CD4-positive, alpha-beta memory T cell (primary cell): ENCODE results near the gene FBXL16. TPM values are rescaled to one million over a fixed set of nuclear protein-coding genes. Genes with fewer than 3 reads are reported as not detected.

Source experiments
- CTCF ChIA-PET: fragments of 350-600 bp; sonication (Branson Sonifier 250); formaldehyde crosslinking; loops from one replicate; lab custom pipeline; 2021; ENCODE audit warnings: inconsistent platforms; ENCODE audit not compliant: partially characterized antibody; lab: Charles Lee
- POLR2A ChIA-PET: fragments of 350-600 bp; sonication (Branson Sonifier 250); formaldehyde crosslinking; loops from one replicate; lab custom pipeline; 2021; ENCODE audit not compliant: partially characterized antibody; lab: Charles Lee
- DNase-seq, 5 donors: peaks; one replicate each; pipeline versions ENCODE4 v3.0.0 to v3.0.0-alpha.2; 2020 to 2022; ENCODE audit warnings: mixed read lengths in 1 of 5
- H3K27ac ChIP-seq: one replicate; pipeline ENCODE4 v1.7.0; 2013; ENCODE audit warnings: low read depth, low read length
- H3K27me3 ChIP-seq: 2 replicates; pipeline ENCODE4 v1.7.0; 2013; ENCODE audit warnings: mild to moderate bottlenecking, low read length, moderate library complexity; ENCODE audit not compliant: insufficient read depth
- H3K36me3 ChIP-seq: 2 replicates; pipeline ENCODE4 v1.7.0; 2013; ENCODE audit warnings: mild to moderate bottlenecking, low read length, moderate library complexity; ENCODE audit not compliant: insufficient read depth
- H3K4me1 ChIP-seq: 2 replicates; pipeline ENCODE4 v1.7.0; 2013; ENCODE audit warnings: mild to moderate bottlenecking, low read length, moderate library complexity; ENCODE audit not compliant: insufficient read depth
- H3K4me3 ChIP-seq, 2 donors: one replicate each; pipeline ENCODE4 v1.7.0; 2013; ENCODE audit warnings: low read length in 2 of 2, mild to moderate bottlenecking in 1 of 2
- H3K9me3 ChIP-seq, 2 donors: one replicate each; pipeline ENCODE4 v1.7.0; 2013; ENCODE audit warnings: low read length in 2 of 2, control low read depth in 1 of 2; ENCODE audit not compliant: control insufficient read depth in 1 of 2
- H3K27ac Mint-ChIP-seq, 7 donors: one replicate each; pipeline ENCODE4 v1.8.0; 2020 to 2021; ENCODE audit warnings: mixed read lengths in 7 of 7, mild to moderate bottlenecking in 6 of 7, inconsistent platforms in 3 of 7, moderate library complexity in 3 of 7
- H3K27me3 Mint-ChIP-seq, 2 donors: one replicate each; pipeline ENCODE4 v1.8.0; 2020 to 2021; ENCODE audit warnings: mixed read lengths in 2 of 2
- H3K36me3 Mint-ChIP-seq, 2 donors: one replicate each; pipeline ENCODE4 v1.8.0; 2020 to 2021; ENCODE audit warnings: mixed read lengths in 2 of 2, inconsistent platforms in 1 of 2, mild to moderate bottlenecking in 1 of 2
- H3K4me1 Mint-ChIP-seq, 4 donors: one replicate each; pipeline ENCODE4 v1.8.0; 2020 to 2021; ENCODE audit warnings: mixed read lengths in 4 of 4, mild to moderate bottlenecking in 1 of 4
- H3K4me3 Mint-ChIP-seq, 8 donors: one replicate each; pipeline ENCODE4 v1.8.0; 2020 to 2021; ENCODE audit warnings: mixed read lengths in 8 of 8, mild to moderate bottlenecking in 7 of 8, moderate library complexity in 6 of 8, inconsistent platforms in 3 of 8
- H3K9me3 Mint-ChIP-seq, 8 donors: one replicate each; pipeline ENCODE4 v1.8.0; 2020 to 2021; ENCODE audit warnings: mixed read lengths in 8 of 8, mild to moderate bottlenecking in 5 of 8, inconsistent platforms in 3 of 8, moderate library complexity in 1 of 8
- intact Hi-C: fragments of 100-400 bp; cut with micrococcal nuclease; formaldehyde crosslinking; loops from one replicate; pipeline ENCODE4 v1.15.1; 2023
- polyA plus RNA-seq, 2 donors: library from polyadenylated mRNA; unstranded; fragments of 300-500 nt; fragmentation: Illumina TruSeq; gene quantifications; one replicate each; pipeline ENCODE4 v1.2.3, GENCODE V29; 2021
- total RNA-seq, 2 experiments: library from RNA; stranded (reverse); gene quantifications; one replicate each; pipeline ENCODE4 v1.2.3, GENCODE V29; 2021

Gene FBXL16
- total and polyA plus RNA-seq, 4 experiments from 2014 or later, result 9.3 to 59.5 (median 48.5) TPM

GRCh38 chr16:652454-653305 lies 52.9 kb downstream of the FBXL16 start:
- no peak overlapping the region for H3K4me3 ChIP-seq
- H3K4me1 ChIP-seq, result peaks cover 11% of the 10 kb centered on the region
- H3K27ac ChIP-seq, result no peak overlapping the region
- no peak for DNase-seq
- CTCF ChIA-PET, result interaction anchor here (2.2 kb wide), 1 partner anchor 15 kb away, joined by 6 read pairs; the partner anchor contains the start of gene RHOT2
- H3K36me3 Mint-ChIP-seq, result no peaks in the 10 kb centered on the region
- H3K9me3 Mint-ChIP-seq, result no peaks in the 10 kb centered on the region
- no peak overlapping the region for H3K4me3 Mint-ChIP-seq
- H3K27me3 Mint-ChIP-seq, result no peaks in the 10 kb centered on the region
- intact Hi-C loops, result no loop called here
- H3K27ac Mint-ChIP-seq, result peak overlapping the region in 1 of 7 donors; percentile 30
- H3K9me3 ChIP-seq, result no peaks in the 10 kb centered on the region
- POLR2A ChIA-PET, result interaction anchor here (1.5 kb wide), 1 partner anchor 28 kb away, joined by 5 read pairs; the partner anchor contains the start of gene STUB1
- H3K36me3 ChIP-seq, result no peaks in the 10 kb centered on the region
- peaks cover 0 to 15% (median 7%) of the 10 kb centered on the region in 4 donors for H3K4me1 Mint-ChIP-seq
- H3K27me3 ChIP-seq, result no peaks in the 10 kb centered on the region

GRCh38 chr16:651844-652243 lies 53.8 kb downstream of the FBXL16 start:
- Mint-ChIP-seq H3K36me3 (no peaks in the 10 kb centered on the region), H3K4me1 (peaks cover 0 to 20% (median 7%) of the 10 kb centered on the region in 4 donors), H3K9me3 (no peaks in the 10 kb centered on the region), H3K27ac (no peak overlapping the region), H3K27me3 (no peaks in the 10 kb centered on the region), H3K4me3 (peak overlapping the region in 1 of 8 donors; percentile 43)
- H3K9me3 ChIP-seq, result no peaks in the 10 kb centered on the region
- H3K36me3 ChIP-seq, result no peaks in the 10 kb centered on the region
- peaks cover 14% of the 10 kb centered on the region for H3K4me1 ChIP-seq
- DNase-seq, result no peak
- ChIA-PET CTCF (no interaction called here), POLR2A (interaction anchor here (1.0 to 1.5 kb wide), 2 partner anchors 29 to 32 kb away, joined by 3 to 5 read pairs; partner anchors contain the start of genes JMJD8 and STUB1)
- no peak overlapping the region for H3K27ac ChIP-seq
- H3K27me3 ChIP-seq, result no peaks in the 10 kb centered on the region
- intact Hi-C loops, result no loop called here
- H3K4me3 ChIP-seq, result no peak overlapping the region

- intact Hi-C loops, result loop anchor here (1.0 to 5.0 kb wide), 4 partner anchors 13 to 138 kb away; partner anchors contain the start of genes CHTF18, JMJD8, METTL26 and RHOT2
- Mint-ChIP-seq H3K27ac (peak overlapping the region in 4 of 7 donors; percentile 36 to 70 (median 40)), H3K4me1 (peaks cover 0 to 24% (median 8%) of the 10 kb centered on the region in 4 donors), H3K36me3 (no peaks in the 10 kb centered on the region), H3K27me3 (no peaks in the 10 kb centered on the region), H3K9me3 (no peaks in the 10 kb centered on the region), H3K4me3 (peak overlapping the region; percentile 47 to 79 (median 64))
- Histone ChIP-seq H3K27me3 (no peaks in the 10 kb centered on the region), H3K9me3 (no peaks in the 10 kb centered on the region), H3K36me3 (no peaks in the 10 kb centered on the region), H3K27ac (peak overlapping the region; percentile 79), H3K4me1 (peaks cover 14% of the 10 kb centered on the region), H3K4me3 (peak overlapping the region in 1 of 2 donors; percentile 53)
- DNase-seq, result no peak
- ChIA-PET CTCF (interaction anchor here (0.8 kb wide), 2 partner anchors 13 to 18 kb away, joined by 3 to 4 read pairs; no protein-coding TSS in a partner anchor), POLR2A (interaction anchor here (0.7 to 2.7 kb wide), 8 partner anchors 10 to 46 kb away, joined by 3 to 23 read pairs (median 8); partner anchors contain the start of genes METTL26, RHOT2 and STUB1)
These were observed 56.0 kb downstream of the FBXL16 start for GRCh38 chr16:649631-650030.

- ChIA-PET POLR2A (interaction anchor here (0.7 to 2.7 kb wide), 10 partner anchors 9 to 47 kb away, joined by 3 to 23 read pairs (median 8); partner anchors contain the start of genes JMJD8, METTL26, RHOT2 and STUB1), CTCF (interaction anchor here (0.8 to 1.5 kb wide), 3 partner anchors 12 to 18 kb away, joined by 3 to 8 read pairs (median 4); partner anchors contain the start of gene METTL26)
- peaks cover 0 to 30% (median 8%) of the 10 kb centered on the region in 4 donors for H3K4me1 Mint-ChIP-seq
- peak within 1 kb of the TSS; percentile 68 to 92 (median 87) for H3K27ac Mint-ChIP-seq
- Histone ChIP-seq H3K9me3 (no peaks in the 10 kb centered on the region), H3K27ac (peak within 1 kb of the TSS; percentile 79), H3K4me3 (peak within 1 kb of the TSS; percentile 3 to 53), H3K4me1 (peaks cover 14% of the 10 kb centered on the region), H3K36me3 (no peaks in the 10 kb centered on the region), H3K27me3 (no peaks in the 10 kb centered on the region)
- peak within 1 kb of the TSS; percentile 60 to 82 (median 76) for H3K4me3 Mint-ChIP-seq
- DNase-seq, result peak; percentile 88 to 93 (median 90)
- intact Hi-C loops, result loop anchor here (1.0 to 5.0 kb wide), 4 partner anchors 13 to 138 kb away; partner anchors contain the start of genes CHTF18, JMJD8, METTL26 and RHOT2
- no peaks in the 10 kb centered on the region for H3K36me3 Mint-ChIP-seq
- no peaks in the 10 kb centered on the region for H3K27me3 Mint-ChIP-seq
- no peaks in the 10 kb centered on the region for H3K9me3 Mint-ChIP-seq
These were observed 56.6 kb downstream of the FBXL16 start, which contains the start of gene WDR90 for GRCh38 chr16:648781-649589. WDR90 (plus strand) TSS chr16:649365; CDS start chr16:649417, 52 bp downstream.

- peak overlapping the region; percentile 64 to 92 (median 87) for H3K27ac Mint-ChIP-seq
- H3K9me3 Mint-ChIP-seq, result no peaks in the 10 kb centered on the region
- ChIA-PET CTCF (interaction anchor here (1.5 kb wide), 1 partner anchor 12 kb away, joined by 8 read pairs; the partner anchor contains the start of gene METTL26), POLR2A (interaction anchor here (0.6 to 2.3 kb wide), 9 partner anchors 10 to 47 kb away, joined by 3 to 12 read pairs (median 6); partner anchors contain the start of genes JMJD8, METTL26, STUB1 and WDR24)
- Histone ChIP-seq H3K27me3 (no peaks in the 10 kb centered on the region), H3K36me3 (no peaks in the 10 kb centered on the region), H3K9me3 (no peaks in the 10 kb centered on the region), H3K4me1 (peaks cover 15% of the 10 kb centered on the region), H3K4me3 (peak overlapping the region; percentile 3 to 53), H3K27ac (peak overlapping the region; percentile 79)
- intact Hi-C loops, result loop anchor here (2.0 to 5.0 kb wide), 3 partner anchors 21 to 139 kb away; partner anchors contain the start of genes CHTF18, JMJD8, RHOT2 and RPUSD1
- H3K27me3 Mint-ChIP-seq, result no peaks in the 10 kb centered on the region
- peak overlapping the region; percentile 60 to 82 (median 71) for H3K4me3 Mint-ChIP-seq
- no peaks in the 10 kb centered on the region for H3K36me3 Mint-ChIP-seq
- peak in 3 of 5 donors; percentile 24 to 30 (median 26) for DNase-seq
- H3K4me1 Mint-ChIP-seq, result peaks cover 0 to 36% (median 8%) of the 10 kb centered on the region in 4 donors
These were observed 57.4 kb downstream of the FBXL16 start for GRCh38 chr16:648071-648780.
